ENCODE measurements around the gene AHSG.

- TF ChIP-seq EP300 (IDR thresholded peaks at IDR 0.05) (no peak), POLR2AphosphoS5 (IDR thresholded peaks at IDR 0.05) (no peak), POLR2A (IDR thresholded peaks at IDR 0.05) (no peak)
- TF ChIP-seq, protein P1, sequence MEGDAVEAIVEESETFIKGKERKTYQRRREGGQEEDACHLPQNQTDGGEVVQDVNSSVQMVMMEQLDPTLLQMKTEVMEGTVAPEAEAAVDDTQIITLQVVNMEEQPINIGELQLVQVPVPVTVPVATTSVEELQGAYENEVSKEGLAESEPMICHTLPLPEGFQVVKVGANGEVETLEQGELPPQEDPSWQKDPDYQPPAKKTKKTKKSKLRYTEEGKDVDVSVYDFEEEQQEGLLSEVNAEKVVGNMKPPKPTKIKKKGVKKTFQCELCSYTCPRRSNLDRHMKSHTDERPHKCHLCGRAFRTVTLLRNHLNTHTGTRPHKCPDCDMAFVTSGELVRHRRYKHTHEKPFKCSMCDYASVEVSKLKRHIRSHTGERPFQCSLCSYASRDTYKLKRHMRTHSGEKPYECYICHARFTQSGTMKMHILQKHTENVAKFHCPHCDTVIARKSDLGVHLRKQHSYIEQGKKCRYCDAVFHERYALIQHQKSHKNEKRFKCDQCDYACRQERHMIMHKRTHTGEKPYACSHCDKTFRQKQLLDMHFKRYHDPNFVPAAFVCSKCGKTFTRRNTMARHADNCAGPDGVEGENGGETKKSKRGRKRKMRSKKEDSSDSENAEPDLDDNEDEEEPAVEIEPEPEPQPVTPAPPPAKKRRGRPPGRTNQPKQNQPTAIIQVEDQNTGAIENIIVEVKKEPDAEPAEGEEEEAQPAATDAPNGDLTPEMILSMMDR (IDR thresholded peaks at IDR 0.05), result no peak
These were observed 25.4 kb downstream of the AHSG start for GRCh38 chr3:186638259-186638658.
